Activated CD4-positive, alpha-beta memory T cell treated with anti-CD3 and anti-CD28 coated beads, Interleukin-2, amount 10 ng/mL, durations not matched to agents 7 days and 5 days (primary cell): Measurements from ENCODE around the gene GJA4. TPM values are rescaled to one million over a fixed set of nuclear protein-coding genes. Genes with fewer than 3 reads are reported as not detected.

Experiments
- CTCF ChIA-PET: fragments of 350-600 bp; sonication (Branson Sonifier 250); formaldehyde crosslinking; loops from one replicate; lab custom pipeline; 2021; ENCODE audit warnings: antibody characterized with exemption, inconsistent platforms; lab: Charles Lee
- POLR2A ChIA-PET: fragments of 350-600 bp; sonication (Branson Sonifier 250); formaldehyde crosslinking; loops from one replicate; lab custom pipeline; 2021; ENCODE audit warnings: antibody characterized with exemption; lab: Charles Lee
- DNase-seq: peaks from one replicate; pipeline ENCODE4 v3.0.0-alpha.2; 2020
- H3K27ac Mint-ChIP-seq: one replicate; pipeline ENCODE4 v1.8.0; 2021; ENCODE audit warnings: mild to moderate bottlenecking, mixed read lengths
- H3K27me3 Mint-ChIP-seq: one replicate; pipeline ENCODE4 v1.8.0; 2021; ENCODE audit warnings: mixed read lengths
- H3K36me3 Mint-ChIP-seq: one replicate; pipeline ENCODE4 v1.8.0; 2021; ENCODE audit warnings: low read depth, mixed read lengths
- H3K4me1 Mint-ChIP-seq: one replicate; pipeline ENCODE4 v1.8.0; 2021; ENCODE audit warnings: mixed read lengths
- H3K4me3 Mint-ChIP-seq: one replicate; pipeline ENCODE4 v1.8.0; 2021; ENCODE audit warnings: mild to moderate bottlenecking, mixed read lengths
- H3K9me3 Mint-ChIP-seq: one replicate; pipeline ENCODE4 v1.8.0; 2021; ENCODE audit warnings: mixed read lengths
- total RNA-seq, 2 experiments: library from RNA; stranded (reverse); gene quantifications; one replicate each; pipeline ENCODE4 v1.2.3, GENCODE V29; 2021

GJA4 gene
- total RNA-seq, 2 experiments from 2014 or later, result not detected

DNA sequence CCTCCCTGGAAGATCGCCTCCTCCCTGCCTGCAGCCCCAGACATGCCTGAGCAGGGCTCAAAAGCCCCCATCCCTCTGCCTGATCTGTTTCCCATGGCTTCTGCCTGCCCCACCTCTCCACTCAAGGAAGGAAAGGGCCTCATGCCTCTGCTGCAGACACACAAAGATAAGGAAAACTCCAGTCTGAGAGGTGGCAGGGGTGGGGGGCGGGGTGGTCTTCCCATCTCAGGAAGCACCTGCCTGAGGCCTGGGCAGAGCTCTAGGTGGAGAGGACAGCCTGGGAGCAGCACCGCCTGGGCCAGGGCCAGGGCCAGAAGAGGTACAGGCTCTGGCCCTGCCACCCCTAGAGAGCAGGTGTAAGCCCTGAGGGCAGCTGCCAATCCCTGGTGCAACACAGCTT lies 15.9 kb upstream of the GJA4 start:
- DNase-seq, result no peak
- Mint-ChIP-seq H3K36me3 (no peaks in the 10 kb centered on the region), H3K27me3 (peaks cover 32% of the 10 kb centered on the region), H3K4me3 (no peak overlapping the region), H3K4me1 (no peaks in the 10 kb centered on the region), H3K9me3 (no peaks in the 10 kb centered on the region), H3K27ac (no peak overlapping the region)
- POLR2A ChIA-PET, result no interaction called here
- CTCF ChIA-PET, result no interaction called here

DNA sequence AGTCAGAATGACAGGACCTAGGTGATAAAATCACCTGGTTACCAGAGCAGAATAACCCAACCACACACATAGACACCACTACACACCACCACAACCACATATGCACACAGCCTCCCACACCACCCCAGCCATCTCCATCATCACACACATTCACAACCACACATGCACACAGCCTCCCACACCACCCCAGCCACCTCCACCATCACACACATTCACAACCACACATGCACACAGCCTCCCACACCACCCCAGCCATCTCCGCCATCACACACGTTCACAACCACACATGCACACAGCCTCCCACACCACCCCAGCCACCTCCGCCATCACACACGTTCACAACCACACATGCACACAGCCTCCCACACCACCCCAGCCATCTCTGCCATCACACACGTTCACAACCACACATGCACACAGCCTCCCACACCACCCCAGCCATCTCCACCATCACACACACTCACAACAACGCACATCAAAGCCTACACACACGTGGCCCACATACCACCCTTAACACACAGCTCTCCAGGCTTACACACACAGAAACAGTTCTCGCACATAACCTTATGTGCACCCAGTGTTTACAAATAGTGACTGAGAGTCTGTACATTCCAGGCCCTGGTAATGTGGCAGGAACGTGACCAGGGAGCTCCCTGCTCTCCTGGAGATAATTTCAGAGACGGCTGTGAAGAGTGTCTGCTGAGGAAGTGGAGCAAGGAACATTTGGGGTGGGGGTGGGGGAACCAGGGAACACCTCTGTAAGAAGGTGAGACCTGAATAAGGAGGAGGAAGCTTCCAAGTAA lies 15.1 kb upstream of the GJA4 start:
- Mint-ChIP-seq H3K4me1 (no peaks in the 10 kb centered on the region), H3K4me3 (no peak overlapping the region), H3K9me3 (no peaks in the 10 kb centered on the region), H3K27me3 (peaks cover 40% of the 10 kb centered on the region), H3K36me3 (no peaks in the 10 kb centered on the region), H3K27ac (no peak overlapping the region)
- ChIA-PET POLR2A (no interaction called here), CTCF (no interaction called here)
- no peak for DNase-seq

DNA sequence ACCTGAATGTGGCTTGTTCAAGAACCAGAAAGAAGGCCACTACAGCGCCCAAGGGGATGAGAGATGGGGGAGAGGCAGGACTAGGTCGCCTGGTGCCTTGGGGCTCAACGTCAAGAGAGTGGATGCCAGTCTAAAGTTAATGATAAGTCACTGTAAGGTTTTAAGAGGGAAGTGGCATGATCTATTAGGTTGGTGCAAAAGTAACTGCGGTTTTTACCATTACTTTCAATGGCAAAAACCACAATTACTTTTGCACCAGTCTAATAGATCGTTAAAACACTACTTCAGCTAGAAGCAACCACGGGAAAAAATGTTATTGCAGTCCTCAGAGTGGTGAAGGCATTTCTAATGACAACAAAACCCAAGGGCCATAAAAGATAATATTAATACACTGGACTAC lies 14.4 kb upstream of the GJA4 start:
- Mint-ChIP-seq H3K9me3 (no peaks in the 10 kb centered on the region), H3K27ac (no peak overlapping the region), H3K36me3 (no peaks in the 10 kb centered on the region), H3K4me1 (peaks cover 1% of the 10 kb centered on the region), H3K4me3 (no peak overlapping the region), H3K27me3 (peaks cover 47% of the 10 kb centered on the region)
- CTCF ChIA-PET, result no interaction called here
- no peak for DNase-seq
- POLR2A ChIA-PET, result no interaction called here

DNA sequence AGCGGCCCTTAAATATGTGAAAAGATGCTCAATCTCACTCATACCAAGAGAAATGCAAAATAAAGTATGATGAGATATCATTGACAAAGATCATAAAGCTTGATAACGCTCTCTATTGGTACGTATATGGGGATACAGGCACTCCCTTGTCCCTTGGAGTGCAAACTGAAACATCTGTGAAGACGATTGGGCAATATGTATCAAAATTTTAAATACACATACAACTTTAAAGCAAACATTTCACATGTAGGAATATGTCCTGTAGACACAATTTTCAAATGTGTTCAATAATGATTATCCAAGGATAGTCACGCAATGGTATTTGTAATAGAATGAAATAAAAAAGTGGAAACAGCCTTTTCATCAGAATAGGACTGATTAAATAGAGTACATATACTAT lies 13.8 kb upstream of the GJA4 start:
- ChIA-PET POLR2A (no interaction called here), CTCF (interaction anchor here (1.3 kb wide), 1 partner anchor 9 kb away, joined by 3 read pairs; no protein-coding TSS in a partner anchor)
- Mint-ChIP-seq H3K4me1 (peaks cover 3% of the 10 kb centered on the region), H3K36me3 (no peaks in the 10 kb centered on the region), H3K4me3 (no peak overlapping the region), H3K27ac (no peak overlapping the region), H3K27me3 (peaks cover 50% of the 10 kb centered on the region), H3K9me3 (no peaks in the 10 kb centered on the region)
- DNase-seq, result no peak

DNA sequence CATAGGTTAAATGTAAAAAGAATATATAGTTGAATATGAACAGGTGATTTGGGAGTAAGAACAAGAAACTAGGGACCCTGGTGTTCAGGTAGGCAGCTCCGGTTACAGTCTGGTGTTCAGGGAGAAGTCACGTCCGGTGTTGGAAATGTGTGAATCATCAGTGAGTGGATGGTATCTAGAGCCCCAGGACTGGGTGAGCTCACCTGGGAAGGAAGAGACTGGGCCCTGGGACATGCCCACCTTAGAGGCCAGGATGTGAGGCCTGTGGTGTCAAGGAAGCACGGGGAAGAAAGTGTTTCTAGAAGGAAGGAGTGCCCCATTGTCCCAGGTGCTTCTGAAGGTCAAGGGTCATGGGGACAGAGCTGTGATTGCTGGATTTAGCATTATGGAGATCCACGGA lies 13.3 kb upstream of the GJA4 start:
- ChIA-PET POLR2A (no interaction called here), CTCF (interaction anchor here (1.3 kb wide), 1 partner anchor 9 kb away, joined by 3 read pairs; no protein-coding TSS in a partner anchor)
- H3K4me1 Mint-ChIP-seq, result peaks cover 3% of the 10 kb centered on the region
- no peak overlapping the region for H3K4me3 Mint-ChIP-seq
- H3K27me3 Mint-ChIP-seq, result peaks cover 52% of the 10 kb centered on the region
- no peak for DNase-seq
- H3K36me3 Mint-ChIP-seq, result no peaks in the 10 kb centered on the region
- no peak overlapping the region for H3K27ac Mint-ChIP-seq
- H3K9me3 Mint-ChIP-seq, result no peaks in the 10 kb centered on the region

DNA sequence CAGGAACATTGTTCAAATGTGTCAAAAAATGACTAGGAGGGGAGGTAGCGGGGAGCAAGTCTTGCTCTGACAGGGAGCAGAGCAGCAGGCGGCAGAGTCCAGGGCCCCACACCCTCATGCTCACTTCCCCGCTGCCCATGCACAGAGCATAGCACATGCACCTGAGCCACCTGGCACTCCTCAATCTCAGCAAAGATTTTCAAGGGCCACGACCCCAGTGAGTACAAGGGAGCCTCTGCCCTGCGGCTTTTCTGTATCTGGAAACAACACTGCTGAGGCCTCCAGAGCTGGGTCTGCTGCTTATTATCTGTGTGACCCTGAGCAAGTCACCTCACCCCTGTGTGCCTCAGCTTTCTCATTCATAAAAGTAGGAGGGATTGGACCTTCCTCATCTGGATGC lies 12.8 kb upstream of the GJA4 start:
- Mint-ChIP-seq H3K27ac (no peak overlapping the region), H3K9me3 (no peaks in the 10 kb centered on the region), H3K27me3 (peaks cover 52% of the 10 kb centered on the region), H3K36me3 (no peaks in the 10 kb centered on the region), H3K4me1 (peaks cover 3% of the 10 kb centered on the region), H3K4me3 (no peak overlapping the region)
- ChIA-PET CTCF (interaction anchor here (1.3 kb wide), 1 partner anchor 9 kb away, joined by 3 read pairs; no protein-coding TSS in a partner anchor), POLR2A (no interaction called here)
- no peak for DNase-seq

DNA sequence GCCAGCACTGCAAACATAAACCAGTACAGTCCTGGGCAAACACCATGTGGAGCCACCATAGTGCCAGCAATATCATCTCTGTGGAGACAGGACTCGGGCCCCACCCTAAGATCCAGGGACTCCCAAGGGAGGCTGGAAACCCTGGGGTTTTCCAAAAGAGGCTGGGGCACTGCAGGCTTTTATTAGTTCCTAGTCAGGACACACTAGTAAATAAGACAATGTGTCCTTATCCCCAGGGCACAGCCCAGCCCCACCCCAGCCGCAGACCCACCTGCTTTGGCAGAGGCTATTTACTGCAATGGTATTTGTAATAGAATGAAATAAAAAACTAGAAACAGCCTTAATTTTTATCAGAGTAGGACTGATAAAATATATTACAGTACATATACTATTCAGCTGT lies 12.3 kb upstream of the GJA4 start:
- no peak overlapping the region for H3K27ac Mint-ChIP-seq
- H3K27me3 Mint-ChIP-seq, result peaks cover 52% of the 10 kb centered on the region
- no peak for DNase-seq
- no peaks in the 10 kb centered on the region for H3K36me3 Mint-ChIP-seq
- ChIA-PET POLR2A (no interaction called here), CTCF (no interaction called here)
- peaks cover 3% of the 10 kb centered on the region for H3K4me1 Mint-ChIP-seq
- no peak overlapping the region for H3K4me3 Mint-ChIP-seq
- H3K9me3 Mint-ChIP-seq, result no peaks in the 10 kb centered on the region

DNA sequence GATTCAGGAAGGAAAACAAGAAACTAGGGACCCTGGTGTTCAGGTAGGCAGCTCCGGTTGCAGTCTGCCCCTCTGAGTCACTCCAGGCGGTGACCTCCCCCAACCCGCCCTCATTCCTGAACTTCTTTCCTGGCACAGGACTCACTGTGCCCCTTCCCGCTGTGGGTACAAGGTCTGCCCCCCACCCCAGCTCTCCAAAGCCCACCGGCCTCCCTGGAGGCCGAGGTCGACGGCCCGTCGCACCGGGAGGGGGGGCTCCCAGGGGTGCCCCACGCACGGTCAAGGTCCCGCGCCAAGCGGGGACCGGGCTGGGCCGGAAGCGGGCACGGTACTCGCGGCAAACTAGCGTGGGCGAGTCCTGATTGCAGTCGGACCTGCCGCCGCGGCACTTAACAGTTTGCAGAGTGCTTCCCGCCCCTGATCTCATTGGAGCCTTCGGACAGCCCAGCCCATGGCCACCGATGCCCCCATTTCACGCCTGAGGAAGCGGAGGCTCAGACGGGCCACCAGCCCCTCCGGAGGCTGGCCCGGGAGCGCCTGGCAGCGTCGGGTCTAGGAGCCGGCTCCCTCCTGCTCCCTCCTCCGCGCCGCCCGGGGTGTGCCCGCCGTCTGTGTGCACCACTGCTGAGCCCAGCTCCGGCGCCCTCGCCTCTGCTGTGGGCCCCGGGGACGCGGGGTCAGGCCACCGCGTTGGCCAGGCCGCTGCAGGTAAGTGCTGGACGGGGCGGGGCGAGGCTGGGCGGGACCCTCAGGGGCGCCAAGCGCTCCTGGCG lies 11.5 kb upstream of the GJA4 start, which contains the start of gene GJB3:
Gene GJB3 (plus strand): TSS at position 144 of the 773 bp plus-strand sequence. CDS start 3,549 bp downstream, outside the sequence.
- H3K4me1 Mint-ChIP-seq, result peaks cover 3% of the 10 kb centered on the region
- no peak for DNase-seq
- H3K9me3 Mint-ChIP-seq, result no peaks in the 10 kb centered on the region
- POLR2A ChIA-PET, result interaction anchor here (1.1 kb wide), 1 partner anchor 16 kb away, joined by 3 read pairs; no protein-coding TSS in a partner anchor
- H3K27me3 Mint-ChIP-seq, result peaks cover 54% of the 10 kb centered on the region
- CTCF ChIA-PET, result no interaction called here
- H3K4me3 Mint-ChIP-seq, result no peak within 1 kb of the TSS
- no peak within 1 kb of the TSS for H3K27ac Mint-ChIP-seq
- H3K36me3 Mint-ChIP-seq, result no peaks in the 10 kb centered on the region

DNA sequence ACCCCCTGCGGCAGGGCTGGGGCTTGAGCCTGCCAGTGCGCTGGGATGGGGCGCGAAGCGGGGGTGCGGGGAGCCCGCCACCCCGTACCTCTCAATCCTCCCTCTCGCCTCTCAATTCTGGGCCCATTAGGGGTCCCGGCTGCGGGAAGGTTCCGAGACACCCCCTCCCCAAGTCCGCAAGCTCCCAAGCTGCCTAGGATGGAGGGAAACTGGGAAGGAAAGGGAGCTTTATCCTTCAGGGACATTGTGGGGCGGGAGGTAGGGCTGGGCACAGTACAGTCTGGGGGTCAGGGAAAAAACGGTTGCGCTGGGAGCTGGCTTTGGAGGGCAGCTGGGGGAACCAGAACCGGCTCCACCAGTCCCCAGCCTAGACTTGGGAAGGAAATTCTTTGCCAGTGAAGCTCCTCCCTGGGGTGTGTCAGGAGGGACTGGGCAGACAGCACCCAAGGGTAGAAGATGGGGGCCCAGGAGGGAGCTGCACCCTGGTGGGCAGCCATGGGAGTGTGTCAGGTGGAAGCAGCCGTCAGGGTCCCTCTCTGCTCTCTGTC lies 10.9 kb upstream of the GJA4 start:
- Mint-ChIP-seq H3K27ac (no peak overlapping the region), H3K9me3 (no peaks in the 10 kb centered on the region), H3K4me3 (no peak overlapping the region), H3K4me1 (peaks cover 3% of the 10 kb centered on the region), H3K36me3 (no peaks in the 10 kb centered on the region), H3K27me3 (peaks cover 60% of the 10 kb centered on the region)
- CTCF ChIA-PET, result no interaction called here
- DNase-seq, result no peak
- POLR2A ChIA-PET, result interaction anchor here (1.1 kb wide), 1 partner anchor 15 kb away, joined by 3 read pairs; no protein-coding TSS in a partner anchor

DNA sequence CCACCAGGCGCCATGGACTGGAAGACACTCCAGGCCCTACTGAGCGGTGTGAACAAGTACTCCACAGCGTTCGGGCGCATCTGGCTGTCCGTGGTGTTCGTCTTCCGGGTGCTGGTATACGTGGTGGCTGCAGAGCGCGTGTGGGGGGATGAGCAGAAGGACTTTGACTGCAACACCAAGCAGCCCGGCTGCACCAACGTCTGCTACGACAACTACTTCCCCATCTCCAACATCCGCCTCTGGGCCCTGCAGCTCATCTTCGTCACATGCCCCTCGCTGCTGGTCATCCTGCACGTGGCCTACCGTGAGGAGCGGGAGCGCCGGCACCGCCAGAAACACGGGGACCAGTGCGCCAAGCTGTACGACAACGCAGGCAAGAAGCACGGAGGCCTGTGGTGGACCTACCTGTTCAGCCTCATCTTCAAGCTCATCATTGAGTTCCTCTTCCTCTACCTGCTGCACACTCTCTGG lies 8.0 kb upstream of the GJA4 start:
- Mint-ChIP-seq H3K36me3 (no peaks in the 10 kb centered on the region), H3K27me3 (peaks cover 57% of the 10 kb centered on the region), H3K4me1 (peaks cover 3% of the 10 kb centered on the region), H3K9me3 (no peaks in the 10 kb centered on the region), H3K27ac (no peak overlapping the region), H3K4me3 (no peak overlapping the region)
- DNase-seq, result no peak
- CTCF ChIA-PET, result no interaction called here
- POLR2A ChIA-PET, result no interaction called here

DNA sequence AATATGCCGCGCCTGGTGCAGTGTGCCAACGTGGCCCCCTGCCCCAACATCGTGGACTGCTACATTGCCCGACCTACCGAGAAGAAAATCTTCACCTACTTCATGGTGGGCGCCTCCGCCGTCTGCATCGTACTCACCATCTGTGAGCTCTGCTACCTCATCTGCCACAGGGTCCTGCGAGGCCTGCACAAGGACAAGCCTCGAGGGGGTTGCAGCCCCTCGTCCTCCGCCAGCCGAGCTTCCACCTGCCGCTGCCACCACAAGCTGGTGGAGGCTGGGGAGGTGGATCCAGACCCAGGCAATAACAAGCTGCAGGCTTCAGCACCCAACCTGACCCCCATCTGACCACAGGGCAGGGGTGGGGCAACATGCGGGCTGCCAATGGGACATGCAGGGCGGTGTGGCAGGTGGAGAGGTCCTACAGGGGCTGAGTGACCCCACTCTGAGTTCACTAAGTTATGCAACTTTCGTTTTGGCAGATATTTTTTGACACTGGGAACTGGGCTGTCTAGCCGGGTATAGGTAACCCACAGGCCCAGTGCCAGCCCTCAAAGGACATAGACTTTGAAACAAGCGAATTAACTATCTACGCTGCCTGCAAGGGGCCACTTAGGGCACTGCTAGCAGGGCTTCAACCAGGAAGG lies 7.4 kb upstream of the GJA4 start:
- POLR2A ChIA-PET, result no interaction called here
- Mint-ChIP-seq H3K4me1 (peaks cover 3% of the 10 kb centered on the region), H3K9me3 (no peaks in the 10 kb centered on the region), H3K27me3 (peaks cover 55% of the 10 kb centered on the region), H3K36me3 (no peaks in the 10 kb centered on the region), H3K4me3 (no peak overlapping the region), H3K27ac (no peak overlapping the region)
- CTCF ChIA-PET, result no interaction called here
- no peak for DNase-seq

DNA sequence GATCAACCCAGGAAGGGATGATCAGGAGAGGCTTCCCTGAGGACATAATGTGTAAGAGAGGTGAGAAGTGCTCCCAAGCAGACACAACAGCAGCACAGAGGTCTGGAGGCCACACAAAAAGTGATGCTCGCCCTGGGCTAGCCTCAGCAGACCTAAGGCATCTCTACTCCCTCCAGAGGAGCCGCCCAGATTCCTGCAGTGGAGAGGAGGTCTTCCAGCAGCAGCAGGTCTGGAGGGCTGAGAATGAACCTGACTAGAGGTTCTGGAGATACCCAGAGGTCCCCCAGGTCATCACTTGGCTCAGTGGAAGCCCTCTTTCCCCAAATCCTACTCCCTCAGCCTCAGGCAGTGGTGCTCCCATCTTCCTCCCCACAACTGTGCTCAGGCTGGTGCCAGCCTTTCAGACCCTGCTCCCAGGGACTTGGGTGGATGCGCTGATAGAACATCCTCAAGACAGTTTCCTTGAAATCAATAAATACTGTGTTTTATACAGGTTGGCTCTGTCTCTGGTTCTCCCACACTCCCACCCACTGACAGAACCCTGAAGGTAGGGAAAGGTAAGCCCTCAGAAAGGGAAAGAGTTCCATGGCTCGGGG lies 6.8 kb upstream of the GJA4 start:
- Mint-ChIP-seq H3K4me1 (peaks cover 3% of the 10 kb centered on the region), H3K27ac (no peak overlapping the region), H3K9me3 (no peaks in the 10 kb centered on the region), H3K4me3 (no peak overlapping the region), H3K36me3 (no peaks in the 10 kb centered on the region), H3K27me3 (peaks cover 55% of the 10 kb centered on the region)
- ChIA-PET CTCF (interaction anchor here (0.7 to 1.3 kb wide), 10 partner anchors 10 to 231 kb away, joined by 3 to 13 read pairs (median 4); partner anchors contain the start of gene SMIM12), POLR2A (no interaction called here)
- no peak for DNase-seq
